ENCODE measurements around the gene CBX2. TPM values are rescaled to one million over a fixed set of nuclear protein-coding genes. Genes with fewer than 3 reads are reported as not detected.

Gene CBX2
- total RNA-seq, 1 donor from 2014 or later: 2.2 TPM

GRCh38 chr17:79786930-79787643, 9.1 kb downstream of the CBX2 start:
- no peak for DNase-seq (ENCODE audit: low spot score)

- no peak for DNase-seq (ENCODE audit: low spot score)
Observed at GRCh38 chr17:79788455-79788854, 10.5 kb downstream of the CBX2 start.

GRCh38 chr17:79788989-79789942, 11.3 kb downstream of the CBX2 start:
- DNase-seq (ENCODE audit: low spot score): no peak

- DNase-seq (ENCODE audit: low spot score): no peak
Observed at GRCh38 chr17:79789943-79790804, 12.2 kb downstream of the CBX2 start.

- DNase-seq (ENCODE audit: low spot score): no peak
Observed at GRCh38 chr17:79790805-79791734, 13.1 kb downstream of the CBX2 start.

GRCh38 chr17:79791735-79792161, 13.8 kb downstream of the CBX2 start:
- no peak for DNase-seq (ENCODE audit: low spot score)

GRCh38 chr17:79792341-79792871, 14.5 kb downstream of the CBX2 start:
- no peak for DNase-seq (ENCODE audit: low spot score)

- peak; percentile 84 for DNase-seq (ENCODE audit: low spot score)
Observed at GRCh38 chr17:79792984-79793923, 15.3 kb downstream of the CBX2 start.

- peak; percentile 88 for DNase-seq (ENCODE audit: low spot score)
Observed at GRCh38 chr17:79793924-79794304, 16.0 kb downstream of the CBX2 start.

GRCh38 chr17:79794659-79795511, 16.9 kb downstream of the CBX2 start:
- DNase-seq (ENCODE audit: low spot score): no peak

- DNase-seq (ENCODE audit: low spot score): no peak
Observed at GRCh38 chr17:79795795-79796443, 18.0 kb downstream of the CBX2 start.

GRCh38 chr17:79796444-79796762, 18.5 kb downstream of the CBX2 start:
- DNase-seq (ENCODE audit: low spot score): no peak

GRCh38 chr17:79796763-79797491, 19.0 kb downstream of the CBX2 start, which contains the start of gene CBX8:
TSS of gene CBX8 (minus strand) at chr17:79797077. CDS start at chr17:79796998, 79 bp downstream.
- peak; percentile 100 for DNase-seq (ENCODE audit: low spot score)

GRCh38 chr17:79797492-79798298, 19.7 kb downstream of the CBX2 start:
- no peak for DNase-seq (ENCODE audit: low spot score)

- no peak for DNase-seq (ENCODE audit: low spot score)
Observed at GRCh38 chr17:79798299-79799173, 20.6 kb downstream of the CBX2 start.
